A204.1 (cell line): ENCODE data around the gene PTPRN2.
"Not testable (repeated sequence)": the region's sequence is repeated elsewhere in the genome, so short reads cannot be mapped to it uniquely, and the experiment has no call there.

Source experiments
- FAIRE-seq: peaks from 2 replicates; lab custom pipeline; 2012; peaks lifted over from hg19 to GRCh38; lab: Jason Lieb, UNC

Gene PTPRN2

DNA sequence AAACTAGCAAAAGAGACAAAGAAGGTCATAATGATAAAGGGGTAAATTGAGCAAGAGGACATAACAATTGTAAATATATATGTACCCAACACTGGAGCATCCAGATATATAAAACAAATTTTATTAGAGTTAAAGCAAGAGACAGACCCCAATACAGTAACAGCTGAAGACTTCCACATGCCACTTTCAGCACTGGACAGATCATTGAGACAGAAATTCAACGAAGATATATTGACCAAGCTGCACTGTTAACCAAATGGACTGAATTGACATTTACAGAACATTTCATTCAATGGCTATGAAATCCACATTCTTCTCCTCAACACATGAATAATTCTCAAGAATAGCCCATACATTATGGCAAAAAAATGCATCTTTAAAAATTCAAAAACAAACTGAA is 378.2 kb downstream of the PTPRN2 start:
- FAIRE-seq = no peak

DNA sequence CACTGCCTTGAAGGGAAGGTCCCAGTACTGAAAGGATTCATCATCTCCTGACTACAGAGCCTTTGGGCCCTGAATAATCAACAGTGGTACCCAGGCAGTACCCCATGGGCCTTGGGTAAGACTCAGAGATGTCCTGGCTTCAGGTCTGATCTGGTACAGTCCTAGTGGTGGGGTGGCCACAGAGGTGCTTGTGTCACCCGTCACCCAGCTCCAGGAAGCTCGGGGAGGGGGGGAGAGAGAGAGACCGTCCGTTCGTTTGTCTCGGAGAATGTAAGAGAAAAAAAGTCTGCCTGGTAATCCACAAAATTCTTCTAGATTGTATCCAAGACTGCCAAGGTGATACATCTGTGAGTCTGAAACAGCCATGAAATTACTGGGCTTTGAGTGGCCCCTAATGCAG is 381.3 kb downstream of the PTPRN2 start:
- FAIRE-seq = no peak

DNA sequence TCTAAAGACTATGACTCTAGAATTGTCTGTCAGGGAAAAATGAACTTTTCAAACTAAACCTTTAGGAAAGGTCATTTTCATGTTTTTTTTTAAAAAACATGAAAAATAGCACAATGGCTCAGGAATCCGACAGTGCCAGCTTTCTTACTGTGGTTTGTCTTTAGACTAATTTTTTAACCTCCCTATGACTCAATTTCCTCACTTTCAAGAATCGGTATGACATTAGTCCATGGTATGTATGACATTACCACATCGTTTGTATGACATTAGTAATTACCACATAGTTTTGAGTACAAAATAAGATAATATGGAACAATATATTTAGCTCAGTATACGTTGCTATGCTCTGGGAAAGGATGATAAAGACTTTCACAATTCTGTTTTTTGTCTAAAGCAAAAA is 383.2 kb downstream of the PTPRN2 start:
- no peak for FAIRE-seq

DNA sequence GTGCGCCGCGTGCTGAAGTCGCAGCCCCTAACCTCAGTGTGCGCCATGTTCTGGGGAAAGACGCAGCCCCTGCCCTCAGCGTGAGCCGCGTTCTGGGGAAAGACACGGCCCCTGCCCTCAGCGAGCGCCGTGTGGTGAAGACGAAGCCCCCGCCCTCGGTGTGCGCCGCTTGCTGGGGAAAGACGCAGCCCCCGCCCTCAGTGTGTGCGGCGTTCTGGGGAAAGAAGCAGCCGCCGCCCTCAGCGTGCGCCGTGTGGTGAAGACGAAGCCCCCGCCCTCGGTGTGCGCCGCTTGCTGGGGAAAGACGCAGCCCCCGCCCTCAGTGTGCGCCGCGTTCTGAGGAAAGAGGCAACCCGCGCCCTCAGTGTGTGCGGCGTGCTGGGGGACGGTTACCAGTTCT is 383.7 kb downstream of the PTPRN2 start:
- not testable (repeated sequence) for FAIRE-seq

DNA sequence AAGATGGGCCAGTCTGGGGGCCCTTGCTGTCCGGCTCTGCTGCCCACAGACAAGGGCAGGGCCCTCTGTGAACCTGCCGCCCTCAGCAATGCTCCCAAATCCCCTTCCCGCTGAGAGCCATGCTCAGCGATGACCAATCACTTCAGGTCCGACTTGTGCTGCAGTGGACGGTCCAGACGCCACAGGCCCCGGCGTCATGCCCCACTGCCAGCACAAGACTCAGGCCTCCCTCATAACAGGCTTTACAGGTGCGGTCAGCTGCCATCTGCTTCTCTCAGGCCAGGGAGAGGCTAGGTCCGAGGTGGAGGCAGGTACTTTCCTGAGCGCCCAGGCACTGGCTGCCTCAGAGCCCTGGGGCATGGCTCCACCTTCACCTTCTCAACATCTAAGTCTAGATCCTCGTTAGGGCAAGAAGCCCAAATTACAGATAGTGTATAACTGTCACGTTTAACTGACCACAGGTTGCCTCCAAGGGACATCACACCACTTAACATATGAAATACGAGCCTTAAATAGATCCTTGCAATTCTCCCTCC is 393.2 kb downstream of the PTPRN2 start:
- FAIRE-seq = no peak

DNA sequence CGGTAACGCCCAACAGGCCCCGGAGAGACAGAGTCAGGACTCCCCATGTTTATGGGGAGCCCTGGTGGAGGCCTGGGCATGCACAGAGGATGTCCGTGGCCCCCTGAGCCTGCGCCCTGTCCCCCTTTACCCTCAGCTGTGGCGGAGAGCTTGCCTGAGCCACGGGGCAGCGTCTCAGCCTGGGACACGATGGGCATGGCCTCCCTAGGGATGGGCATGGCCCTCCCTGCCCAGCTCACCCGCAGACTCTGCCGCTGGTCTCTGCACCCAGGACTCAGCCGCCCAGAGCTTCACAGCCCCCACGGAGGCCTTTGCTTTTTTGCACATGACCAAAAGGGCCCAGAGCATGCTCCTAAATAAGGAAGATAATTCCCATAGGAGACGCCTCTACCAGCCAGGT is 394.2 kb downstream of the PTPRN2 start:
- FAIRE-seq = no peak

DNA sequence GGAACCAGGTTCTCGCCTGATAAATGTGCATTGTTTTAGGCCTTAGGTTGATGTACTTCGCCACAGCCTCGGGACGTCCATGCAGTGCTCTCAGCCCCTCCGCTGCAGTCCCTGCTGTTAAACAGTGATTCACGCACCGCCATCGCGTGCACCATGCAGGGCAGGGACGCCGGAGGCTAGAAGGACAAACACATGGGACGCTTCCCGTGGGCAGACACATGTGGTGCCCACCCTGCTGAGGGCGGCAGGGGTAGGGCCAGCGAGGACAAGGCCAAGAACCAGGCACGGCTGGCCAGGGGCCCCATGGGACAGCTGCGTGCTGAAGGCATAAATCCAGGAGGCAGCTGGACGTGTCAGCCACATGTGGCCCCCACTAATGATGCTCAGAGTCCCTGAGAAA is 394.7 kb downstream of the PTPRN2 start:
- no peak for FAIRE-seq

DNA sequence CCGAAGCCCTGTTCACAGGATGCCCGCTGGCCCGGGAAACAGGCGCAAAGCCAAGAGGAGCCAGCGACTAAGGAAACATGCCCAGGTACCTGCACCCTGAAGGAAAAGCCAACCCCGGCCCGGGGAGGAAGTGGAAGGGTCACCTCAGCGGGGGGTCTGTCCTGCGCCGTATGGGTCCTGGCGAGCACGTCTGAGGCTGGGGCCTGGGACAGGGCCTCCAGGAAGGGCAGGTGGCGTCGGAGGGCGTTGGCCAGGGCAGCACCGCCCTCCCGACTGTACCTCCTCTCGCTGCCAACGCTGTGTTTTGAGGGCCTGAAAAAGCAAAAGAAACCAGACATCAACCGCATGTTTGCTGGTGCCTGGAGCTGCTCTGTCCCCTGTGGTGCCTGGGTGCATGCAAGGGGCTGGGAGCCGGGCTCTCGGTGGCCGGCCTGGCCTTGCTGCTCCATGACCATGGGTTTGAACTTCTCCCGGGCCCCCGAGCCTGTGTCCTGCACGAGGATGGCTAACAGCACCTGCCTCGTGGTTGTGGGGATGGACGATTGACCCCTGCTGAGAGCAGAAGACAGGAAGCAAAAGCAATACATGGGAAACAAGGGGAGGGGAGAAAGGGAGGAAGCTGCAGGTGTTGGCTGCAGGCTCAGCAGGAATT is 395.3 kb downstream of the PTPRN2 start:
- no peak for FAIRE-seq

DNA sequence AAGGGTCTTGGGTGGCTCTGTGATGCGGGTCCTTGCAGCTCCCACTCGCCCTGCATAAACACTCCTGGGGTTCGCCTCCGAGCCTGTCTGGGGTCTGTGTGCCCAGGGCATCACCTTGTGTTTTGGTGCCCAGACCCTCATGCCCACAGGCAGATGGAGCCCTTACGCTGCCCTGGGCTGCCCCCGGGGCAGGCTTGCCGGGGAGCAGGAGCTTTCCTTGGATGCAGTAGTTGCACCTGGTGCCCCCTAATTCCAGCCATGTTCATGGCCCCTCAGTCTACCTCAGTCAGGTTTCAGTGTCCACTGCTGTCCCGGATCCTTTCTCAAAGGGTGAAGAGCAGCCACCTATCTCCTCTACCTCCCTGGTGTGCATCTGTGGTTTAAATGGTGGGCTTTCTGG is 396.0 kb downstream of the PTPRN2 start:
- FAIRE-seq = no peak

DNA sequence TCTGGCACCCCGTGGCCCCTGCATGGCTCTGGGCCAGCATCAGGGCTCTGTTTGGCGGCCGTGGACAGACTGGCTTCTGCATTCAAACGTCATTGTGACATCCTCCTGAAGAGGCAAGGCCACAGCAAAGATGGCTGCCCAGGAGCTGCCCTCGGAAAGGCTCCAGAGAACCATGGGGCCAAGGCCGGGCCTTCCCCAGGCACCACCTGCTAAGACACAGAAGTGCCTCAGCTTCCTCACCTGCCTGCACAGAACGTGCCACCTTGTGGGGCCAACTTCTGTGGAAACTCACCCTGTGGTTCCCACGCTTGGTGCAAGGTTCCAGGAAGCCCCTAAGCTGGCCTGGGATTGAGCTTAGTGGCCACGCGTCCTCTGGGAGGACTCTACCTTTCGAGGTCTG is 396.9 kb downstream of the PTPRN2 start:
- FAIRE-seq = no peak

DNA sequence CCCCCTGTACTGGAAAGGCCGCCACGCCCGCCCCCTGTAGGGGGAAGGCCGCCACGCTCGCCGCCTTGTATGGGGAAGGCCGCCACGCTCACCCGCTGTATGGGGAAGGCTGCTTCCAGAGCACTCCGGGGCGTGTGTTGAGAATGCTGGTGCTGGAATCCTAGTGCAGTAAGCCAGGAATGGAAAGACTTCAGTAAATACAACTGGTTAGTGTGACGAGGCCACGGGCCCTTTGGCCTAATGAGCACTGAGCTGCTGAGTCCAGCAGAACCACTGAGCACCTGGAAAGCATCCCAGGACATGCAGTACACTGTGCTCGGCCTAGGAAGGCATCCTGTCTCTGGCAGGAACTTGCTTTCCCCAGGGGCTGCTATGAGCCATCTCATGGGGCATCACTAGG is 398.9 kb downstream of the PTPRN2 start:
- FAIRE-seq = no peak

DNA sequence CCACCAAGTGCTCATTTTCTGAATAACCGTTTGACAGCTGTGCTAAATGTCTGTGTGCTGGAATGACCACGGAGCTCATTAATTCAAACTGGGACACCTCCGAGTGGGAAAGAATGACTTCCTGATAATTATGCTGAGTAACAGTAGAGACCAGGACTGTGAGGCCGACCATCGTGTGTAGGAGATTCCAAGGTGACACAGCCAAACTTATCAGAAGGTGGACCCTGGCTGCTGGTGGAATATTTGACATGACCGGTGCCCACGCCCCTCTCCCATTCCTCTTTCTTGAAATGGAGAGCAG is 400.0 kb downstream of the PTPRN2 start:
- no peak for FAIRE-seq

DNA sequence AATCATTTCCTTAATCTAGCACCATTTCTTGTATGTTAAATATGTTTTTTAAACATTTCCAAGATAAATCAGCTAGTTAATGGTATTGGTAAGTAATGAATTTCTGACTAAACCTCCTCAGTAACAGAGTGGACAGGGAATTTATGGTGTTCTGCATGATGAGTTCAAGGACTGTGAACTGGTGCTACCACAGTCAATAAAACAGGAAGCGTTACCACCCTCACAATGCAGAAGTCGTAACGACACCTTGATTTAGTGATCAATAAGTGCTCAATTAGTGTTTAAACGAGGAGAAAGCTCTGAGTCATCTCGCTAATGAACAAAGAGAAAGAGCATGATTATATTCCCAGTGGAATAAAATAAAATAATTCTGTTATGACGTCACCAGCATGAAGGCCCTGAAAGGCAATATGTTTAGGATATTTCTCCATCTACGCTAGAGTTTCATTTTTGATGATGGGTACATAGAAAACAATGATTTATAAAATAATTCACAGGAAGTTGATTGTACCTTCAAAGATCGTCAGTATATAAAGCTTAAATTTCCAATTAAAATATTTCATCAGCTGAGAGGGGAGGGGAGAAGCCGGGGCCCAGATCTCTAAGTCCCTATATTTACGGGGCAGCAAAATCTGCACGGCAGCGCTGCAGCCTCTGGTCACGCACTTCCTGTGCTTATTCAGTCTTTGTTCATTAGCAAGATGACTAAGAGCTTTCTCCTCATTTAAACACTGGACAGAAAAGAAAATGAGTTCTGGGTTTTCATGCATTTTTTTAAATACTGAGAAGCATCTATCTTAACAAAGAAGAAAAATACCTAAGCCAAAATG is 400.5 kb downstream of the PTPRN2 start:
- no peak for FAIRE-seq

DNA sequence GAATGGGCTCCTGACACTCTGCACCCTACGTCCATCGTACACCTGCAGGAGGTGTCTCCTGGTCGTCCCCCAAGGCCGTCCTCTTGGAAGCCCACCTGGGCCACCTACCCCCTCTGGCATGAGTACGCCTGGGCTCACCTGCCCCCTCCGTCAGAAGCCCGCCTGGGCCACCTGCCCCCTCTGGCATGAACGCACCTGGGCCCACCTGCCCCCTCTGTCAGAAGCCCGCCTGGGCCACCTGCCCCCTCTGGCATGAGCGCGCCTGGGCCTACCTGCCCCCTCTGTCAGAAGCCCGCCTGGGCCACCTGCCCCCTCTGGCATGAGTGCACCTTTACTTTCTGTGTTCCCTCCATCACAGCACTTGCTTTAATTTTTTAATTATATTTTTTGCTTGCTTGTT is 401.2 kb downstream of the PTPRN2 start:
- FAIRE-seq = no peak

DNA sequence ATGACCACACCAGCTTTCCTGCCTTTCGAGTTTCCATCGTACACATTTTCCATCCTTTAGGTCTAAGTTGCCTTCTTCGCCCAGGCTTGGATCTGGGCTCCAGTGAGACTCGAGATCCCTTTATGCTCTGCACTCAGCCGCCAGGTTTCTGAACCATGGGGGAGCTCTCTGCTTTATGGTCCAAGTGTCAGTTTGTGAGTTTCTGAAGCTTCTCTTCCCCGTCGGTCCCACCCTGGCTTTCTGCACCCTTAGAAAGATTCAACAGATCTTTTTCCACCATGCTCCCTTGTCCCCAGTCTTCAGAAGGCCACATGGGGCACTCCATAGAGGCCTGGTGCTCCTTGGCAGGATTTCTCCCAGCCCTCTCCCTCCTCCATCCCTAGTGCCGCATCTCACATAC is 402.0 kb downstream of the PTPRN2 start:
- no peak for FAIRE-seq

DNA sequence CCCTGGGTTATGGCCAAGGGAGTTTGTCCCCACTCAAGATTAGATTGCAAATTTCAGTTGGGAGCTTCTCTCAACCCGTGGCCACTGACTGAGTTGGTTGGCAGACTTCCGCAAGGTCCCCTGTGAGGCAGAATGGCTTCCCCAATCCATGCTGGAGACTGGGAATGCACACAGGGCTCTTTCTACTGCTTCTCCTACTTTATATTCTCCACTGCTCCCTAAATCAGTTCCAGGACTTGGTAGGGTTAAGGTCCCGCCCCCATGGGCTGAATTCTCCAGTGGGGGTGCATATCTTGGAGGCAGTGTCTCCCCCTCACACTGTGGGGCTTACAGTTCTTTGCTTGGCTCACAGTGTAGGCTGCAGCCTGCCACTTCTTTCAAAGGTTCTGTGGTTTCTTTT is 404.2 kb downstream of the PTPRN2 start:
- no peak for FAIRE-seq

DNA sequence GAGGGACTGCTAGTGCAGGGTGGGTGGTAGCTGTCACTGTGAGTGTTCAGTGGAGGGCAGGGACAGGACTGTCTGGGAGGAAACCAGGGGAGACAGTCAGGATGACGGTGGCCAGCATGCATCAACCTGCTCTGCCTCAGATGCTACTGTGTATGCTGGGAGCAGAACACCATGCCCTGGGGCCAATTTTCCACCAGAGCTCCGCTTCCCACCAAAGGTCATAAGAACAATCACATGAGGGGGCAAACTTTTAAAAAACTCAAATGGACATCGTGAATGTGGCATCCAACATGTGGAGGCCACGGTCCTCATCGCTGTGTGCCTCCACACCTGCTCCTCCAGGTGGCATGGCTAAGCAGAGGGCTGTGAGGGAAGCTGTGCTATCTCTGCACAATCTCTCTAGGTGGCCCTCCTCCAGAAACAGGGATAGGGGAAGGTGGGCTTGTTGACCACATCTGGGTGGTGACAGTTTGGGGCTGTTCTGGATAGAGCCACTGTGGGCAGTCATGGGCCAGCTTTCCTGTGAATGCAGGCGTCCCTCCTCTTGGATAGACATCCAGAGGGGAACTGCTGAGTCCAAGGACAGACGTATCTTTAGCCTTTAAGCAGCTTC is 411.0 kb downstream of the PTPRN2 start:
- FAIRE-seq = no peak

DNA sequence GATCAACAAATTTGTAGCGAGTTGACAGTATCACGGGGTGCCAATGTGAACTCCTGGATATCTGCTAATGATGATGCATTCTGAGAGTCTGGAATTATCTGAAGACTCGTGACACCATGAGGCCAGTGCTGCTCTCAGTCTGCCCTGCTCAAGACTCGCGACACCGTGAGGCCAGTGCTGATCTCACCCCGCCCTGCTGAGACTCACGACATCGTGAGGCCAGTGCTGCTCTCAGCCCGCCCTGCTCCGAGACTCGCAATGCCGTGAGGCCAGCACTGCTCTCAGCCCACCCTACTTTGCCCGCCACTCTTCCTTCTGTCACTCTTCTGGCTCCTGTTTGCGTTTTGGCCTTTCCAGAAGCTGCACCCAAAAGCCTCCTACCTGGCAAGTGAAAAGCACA is 411.8 kb downstream of the PTPRN2 start:
- no peak for FAIRE-seq

DNA sequence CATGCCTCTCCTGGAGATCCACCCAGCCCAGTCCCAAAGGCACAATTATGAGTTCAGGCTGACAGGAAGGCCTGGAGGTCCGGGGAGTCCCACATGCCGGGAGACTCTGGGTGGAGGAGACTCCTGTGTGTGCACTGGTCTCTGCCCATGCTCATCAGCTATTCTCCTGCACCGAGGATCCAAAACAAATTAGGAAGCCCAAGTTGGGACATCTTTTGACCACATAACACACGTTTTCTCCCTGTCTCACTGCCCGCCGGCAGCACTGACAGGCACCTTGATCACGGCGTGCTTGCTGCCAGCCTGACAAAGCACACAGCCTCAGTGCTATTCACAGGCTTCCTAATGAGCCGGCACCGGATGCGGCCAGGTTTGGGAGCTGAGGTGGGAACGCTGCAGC is 412.7 kb downstream of the PTPRN2 start:
- FAIRE-seq = no peak

DNA sequence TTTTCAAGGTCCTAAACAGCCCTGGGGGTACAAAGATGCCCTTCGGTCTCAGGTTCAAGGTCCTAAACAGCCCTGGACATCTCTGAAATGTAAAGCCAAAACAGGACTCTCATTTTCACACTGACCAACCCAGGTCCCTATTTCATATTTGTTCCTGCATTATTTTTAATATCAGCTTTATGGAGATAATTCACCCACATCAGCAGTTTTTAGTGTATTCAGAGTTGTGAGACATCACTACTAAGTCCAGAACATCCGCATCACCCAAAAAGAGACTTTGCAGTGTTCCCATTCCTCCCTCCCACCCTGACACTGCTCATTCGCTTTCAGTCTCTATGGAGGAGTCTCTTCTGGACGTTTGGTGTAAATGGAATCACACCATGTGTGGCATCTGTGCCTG is 420.2 kb downstream of the PTPRN2 start:
- no peak for FAIRE-seq

DNA sequence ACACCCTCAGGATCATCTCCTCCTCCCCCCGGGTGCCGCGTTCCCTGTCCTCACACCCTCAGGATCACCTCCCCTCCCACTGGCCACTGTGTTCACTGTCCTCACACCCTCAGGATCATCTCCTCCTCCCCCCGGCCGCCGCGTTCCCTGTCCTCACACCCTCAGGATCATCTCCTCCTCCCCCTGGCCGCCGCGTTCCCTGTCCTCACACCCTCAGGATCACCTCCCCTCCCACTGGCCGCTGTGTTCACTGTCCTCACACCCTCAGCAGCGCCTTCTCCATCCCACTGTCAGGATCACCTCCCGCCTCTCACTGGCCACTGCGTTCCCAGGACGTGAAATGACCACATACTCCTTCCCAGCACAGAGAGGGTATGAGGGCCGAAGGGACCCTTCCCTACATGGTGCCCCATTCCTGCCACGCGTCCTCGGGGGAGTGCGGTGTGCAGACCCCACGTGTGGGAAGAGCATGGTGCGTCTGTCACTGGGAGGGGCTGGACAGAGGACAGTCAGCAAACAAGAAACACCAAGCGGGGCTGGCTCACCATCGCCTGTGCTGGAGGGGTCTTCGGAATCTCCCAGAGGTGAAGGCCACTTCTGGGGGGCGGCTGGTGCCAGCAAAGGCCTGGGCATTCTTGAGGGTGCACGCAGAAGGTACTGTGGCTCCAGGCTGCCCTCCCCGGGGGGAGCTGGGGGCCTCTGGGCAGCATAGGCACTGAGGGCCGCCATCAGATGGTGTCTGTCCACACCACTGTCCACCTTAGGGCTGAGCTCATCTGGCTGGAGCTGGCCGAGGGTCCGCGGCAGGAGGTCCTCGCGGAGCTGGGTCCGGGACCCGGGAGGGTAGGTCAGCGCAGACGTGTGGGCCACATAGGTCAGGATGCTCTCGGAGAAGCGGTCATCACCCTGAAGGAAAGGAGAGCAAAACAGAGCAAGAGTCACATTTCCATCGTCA is 421.0 kb downstream of the PTPRN2 start:
- no peak for FAIRE-seq

DNA sequence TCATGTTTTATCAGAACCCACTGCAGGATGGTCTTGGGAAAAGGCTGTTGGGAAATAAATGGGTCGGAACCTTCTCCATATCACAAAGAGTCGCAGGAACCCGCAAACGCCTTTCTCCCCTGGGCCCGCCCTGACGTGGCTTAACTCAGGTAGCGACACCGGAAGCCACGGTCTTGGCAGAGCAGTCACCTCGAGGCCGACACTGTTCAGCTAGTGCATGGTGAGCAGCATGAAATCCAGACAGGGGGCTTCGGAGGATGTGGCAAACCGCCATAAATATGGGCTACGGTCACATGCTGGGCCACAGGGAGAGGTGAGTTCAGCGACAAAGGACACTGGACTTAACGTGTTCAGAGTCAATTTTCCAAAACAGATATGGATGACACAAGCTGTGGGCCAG is 421.9 kb downstream of the PTPRN2 start:
- no peak for FAIRE-seq
